AG04449 (cell line): ENCODE measurements around the gene YWHAH.

Source experiments
- CTCF ChIA-PET: fragments of 350-600 bp; formaldehyde crosslinking; extraction: SDS; loops from one replicate; lab custom pipeline; 2021; ENCODE audit warnings: antibody characterized with exemption; lab: Yijun Ruan, JAX
- POLR2A ChIA-PET: fragments of 400-600, 350-600 bp; formaldehyde crosslinking; extraction: SDS; loops from one replicate; lab custom pipeline; 2020; ENCODE audit warnings: antibody characterized with exemption, inconsistent platforms; lab: Yijun Ruan, JAX
- DNase-seq: peaks from one replicate; pipeline ENCODE4 v3.0.0-alpha.2; 2010; ENCODE audit warnings: low read depth, low spot score
- H3K4me3 ChIP-seq: 2 replicates; pipeline ENCODE4 v1.5.1; 2011; ENCODE audit warnings: low read depth, mild to moderate bottlenecking, control low read depth, low read length
- CTCF ChIP-seq: IDR thresholded peaks from one replicate; pipeline ENCODE4 v1.5.1; 2011; ENCODE audit warnings: mild to moderate bottlenecking, moderate library complexity, low read length, control low read depth, inconsistent platforms; ENCODE audit not compliant: insufficient read depth; ENCODE audit errors: missing control alignments

Gene YWHAH

GRCh38 chr22:31968022-31968421 lies 23.7 kb downstream of the YWHAH start:
- no peak overlapping the region for H3K4me3 ChIP-seq
- no peak for DNase-seq
- no peak for TF ChIP-seq CTCF
- ChIA-PET CTCF (interaction anchor here (0.9 to 5.7 kb wide), 5 partner anchors 20 to 307 kb away, joined by 3 to 80 read pairs (median 5); no protein-coding TSS in a partner anchor), POLR2A (interaction anchor here (0.6 kb wide), 1 partner anchor 13 kb away, joined by 3 read pairs; no protein-coding TSS in a partner anchor)

GRCh38 chr22:31969789-31970489 lies 25.6 kb downstream of the YWHAH start:
- ChIA-PET POLR2A (no interaction called here), CTCF (interaction anchor here (0.6 to 5.7 kb wide), 69 partner anchors 10 to 1032 kb away, joined by 3 to 89 read pairs (median 4); partner anchors contain the start of genes DEPDC5 and PISD)
- DNase-seq = no peak
- peak overlapping the region; percentile 61 for H3K4me3 ChIP-seq
- TF ChIP-seq CTCF = peak; percentile 73

- no peak for DNase-seq
- H3K4me3 ChIP-seq = peak overlapping the region; percentile 61
- CTCF ChIA-PET = interaction anchor here (0.6 to 5.7 kb wide), 70 partner anchors 9 to 1031 kb away, joined by 3 to 89 read pairs (median 4); partner anchors contain the start of genes DEPDC5 and PISD
- POLR2A ChIA-PET = no interaction called here
- TF ChIP-seq CTCF = peak; percentile 98
Measured at GRCh38 chr22:31970490-31971444, 26.4 kb downstream of the YWHAH start.

- CTCF ChIA-PET = interaction anchor here (3.6 to 5.7 kb wide), 5 partner anchors 13 to 415 kb away, joined by 27 to 89 read pairs (median 40); no protein-coding TSS in a partner anchor
- POLR2A ChIA-PET = no interaction called here
Measured at GRCh38 chr22:31972180-31972579, 27.8 kb downstream of the YWHAH start.

GRCh38 chr22:31973739-31974138 lies 29.4 kb downstream of the YWHAH start:
- no peak for DNase-seq
- ChIA-PET POLR2A (no interaction called here), CTCF (interaction anchor here (1.1 to 5.1 kb wide), 6 partner anchors 10 to 417 kb away, joined by 3 to 89 read pairs (median 28); no protein-coding TSS in a partner anchor)
- no peak for TF ChIP-seq CTCF
- H3K4me3 ChIP-seq = no peak overlapping the region

More at GRCh38 chr22:31972180-31972579, 27.8 kb downstream of the YWHAH start:
- TF ChIP-seq CTCF = no peak
- H3K4me3 ChIP-seq = no peak overlapping the region
- no peak for DNase-seq
